GM19023 (cell line): ENCODE results near the gene EIF4E.
A peak's percentile ranks its signal among the peaks of the same experiment; 100 is the strongest.

Experiments
- ATAC-seq: cut with Tn5 transposase; IDR thresholded peaks from one replicate; pipeline ENCODE4 v1.9.1; 2021; ENCODE audit warnings: mild to moderate bottlenecking, moderate library complexity; ENCODE audit not compliant: unreplicated experiment

The EIF4E gene, protein sequence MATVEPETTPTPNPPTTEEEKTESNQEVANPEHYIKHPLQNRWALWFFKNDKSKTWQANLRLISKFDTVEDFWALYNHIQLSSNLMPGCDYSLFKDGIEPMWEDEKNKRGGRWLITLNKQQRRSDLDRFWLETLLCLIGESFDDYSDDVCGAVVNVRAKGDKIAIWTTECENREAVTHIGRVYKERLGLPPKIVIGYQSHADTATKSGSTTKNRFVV

DNA sequence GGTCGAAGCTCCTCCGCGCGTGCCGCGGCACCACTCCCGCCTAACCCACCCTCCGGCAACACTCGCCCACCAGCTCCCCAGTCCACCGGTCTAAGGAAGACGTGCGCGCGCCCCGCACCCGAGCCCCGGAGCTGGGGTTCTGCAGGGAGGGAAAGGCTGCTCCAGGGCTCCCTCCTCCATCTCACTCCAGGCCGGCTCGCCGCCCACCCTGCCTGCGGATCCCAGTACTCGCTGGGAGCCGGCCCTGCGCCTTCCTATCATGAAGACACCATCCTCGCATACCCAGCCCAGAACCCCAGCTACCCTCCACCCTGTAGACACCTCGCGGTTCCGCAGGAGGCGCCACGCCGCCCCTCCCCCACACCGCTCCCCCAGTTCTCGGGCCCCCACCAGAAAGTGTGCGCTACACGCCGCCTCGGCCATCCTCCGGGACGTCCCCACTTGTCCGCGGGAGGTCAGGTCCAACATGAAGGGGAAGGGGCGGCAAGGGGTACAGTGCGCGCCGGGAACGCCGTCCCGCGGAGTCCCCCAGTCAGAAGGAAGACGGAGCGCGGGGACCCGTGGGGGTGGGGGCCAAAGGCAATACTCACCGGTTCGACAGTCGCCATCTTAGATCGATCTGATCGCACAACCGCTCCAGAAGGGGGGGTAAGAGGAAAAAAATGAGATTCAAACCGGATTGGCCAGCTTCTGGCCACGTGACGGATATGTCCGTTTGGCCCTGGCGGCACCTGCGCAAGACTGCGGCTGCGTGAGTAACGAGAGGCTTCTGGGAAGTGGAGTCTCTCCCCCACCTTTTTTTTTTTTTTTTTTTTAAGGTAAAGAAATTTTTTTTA, at the start of gene EIF4E:
Gene EIF4E (minus strand): TSS at position 629 of the 836 bp plus-strand sequence. CDS start 21 bp downstream, at position 608.
- peak; percentile 70 for ATAC-seq

GRCh38 chr4:98977557-98977956, 48.6 kb upstream of the EIF4E start:
- ATAC-seq = no peak

GRCh38 chr4:98976716-98977115, 47.8 kb upstream of the EIF4E start:
- no peak for ATAC-seq

DNA sequence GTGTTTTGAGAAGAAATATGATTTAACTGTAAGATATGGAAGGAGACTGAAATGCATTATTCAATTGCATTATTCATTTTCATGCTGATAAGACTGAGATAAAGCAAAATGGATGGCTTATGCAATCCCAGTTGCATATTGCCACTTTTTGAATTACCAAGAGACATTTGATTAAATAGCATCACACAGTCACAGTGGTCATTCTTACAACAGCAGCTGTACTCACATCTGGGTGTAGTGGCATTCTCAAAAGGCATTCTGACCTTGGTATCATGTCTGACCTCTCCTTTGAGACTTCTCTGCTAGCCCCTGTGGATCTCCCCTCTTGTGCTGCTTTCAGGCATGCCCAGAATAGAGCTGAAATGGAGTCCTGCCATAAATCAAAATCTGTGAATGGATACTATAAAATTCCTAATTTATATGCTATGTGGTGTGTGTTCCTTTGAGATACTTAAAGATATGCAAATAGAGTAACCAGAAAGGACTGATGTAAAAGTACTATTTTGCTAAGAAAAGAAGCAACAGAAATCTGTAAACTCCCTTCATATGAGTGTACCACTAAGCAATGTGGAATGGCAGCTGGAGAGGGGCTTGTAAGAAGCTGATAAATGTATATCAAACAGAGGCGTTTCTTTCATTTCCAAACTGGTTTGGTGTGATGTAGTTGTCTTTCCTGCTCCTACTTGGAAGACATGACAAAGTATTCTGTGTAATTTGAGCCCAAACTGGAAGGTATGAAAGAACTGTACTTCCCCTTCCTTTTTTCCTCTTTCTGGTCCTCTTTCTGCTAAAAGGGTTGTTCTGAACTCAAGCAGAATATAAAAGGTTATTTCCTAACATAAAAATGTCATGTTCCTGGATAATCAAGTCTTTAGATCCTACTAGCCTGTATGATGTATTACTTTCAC, 41.2 kb upstream of the EIF4E start:
- no peak for ATAC-seq

DNA sequence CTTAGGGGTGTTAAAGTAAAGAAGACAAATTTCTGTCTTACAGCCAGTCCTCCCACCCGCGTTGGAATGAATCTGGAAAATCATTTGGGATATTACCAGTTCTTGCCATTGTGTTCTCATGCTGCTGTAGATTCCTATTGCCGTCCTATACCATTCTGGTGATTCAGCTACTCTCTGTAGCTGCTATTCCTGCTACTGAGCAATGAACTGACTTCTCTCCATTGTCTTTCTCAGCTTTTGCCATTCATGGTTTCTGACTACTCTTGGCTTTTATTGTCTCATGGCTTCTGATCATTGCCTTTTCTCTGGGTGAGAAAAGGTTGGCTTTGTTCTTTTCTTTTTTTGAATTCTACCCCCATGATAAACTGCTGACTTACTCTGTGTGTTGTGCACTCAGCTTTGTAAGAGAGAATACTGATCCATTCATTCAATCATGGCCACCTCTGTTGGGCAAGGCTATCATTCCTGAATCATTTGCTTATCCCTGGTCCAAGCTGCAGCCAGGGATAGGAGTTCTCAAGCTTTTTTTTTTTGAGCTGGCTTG, 38.9 kb upstream of the EIF4E start:
- ATAC-seq = no peak

GRCh38 chr4:98966926-98967325, 38.0 kb upstream of the EIF4E start:
- no peak for ATAC-seq

DNA sequence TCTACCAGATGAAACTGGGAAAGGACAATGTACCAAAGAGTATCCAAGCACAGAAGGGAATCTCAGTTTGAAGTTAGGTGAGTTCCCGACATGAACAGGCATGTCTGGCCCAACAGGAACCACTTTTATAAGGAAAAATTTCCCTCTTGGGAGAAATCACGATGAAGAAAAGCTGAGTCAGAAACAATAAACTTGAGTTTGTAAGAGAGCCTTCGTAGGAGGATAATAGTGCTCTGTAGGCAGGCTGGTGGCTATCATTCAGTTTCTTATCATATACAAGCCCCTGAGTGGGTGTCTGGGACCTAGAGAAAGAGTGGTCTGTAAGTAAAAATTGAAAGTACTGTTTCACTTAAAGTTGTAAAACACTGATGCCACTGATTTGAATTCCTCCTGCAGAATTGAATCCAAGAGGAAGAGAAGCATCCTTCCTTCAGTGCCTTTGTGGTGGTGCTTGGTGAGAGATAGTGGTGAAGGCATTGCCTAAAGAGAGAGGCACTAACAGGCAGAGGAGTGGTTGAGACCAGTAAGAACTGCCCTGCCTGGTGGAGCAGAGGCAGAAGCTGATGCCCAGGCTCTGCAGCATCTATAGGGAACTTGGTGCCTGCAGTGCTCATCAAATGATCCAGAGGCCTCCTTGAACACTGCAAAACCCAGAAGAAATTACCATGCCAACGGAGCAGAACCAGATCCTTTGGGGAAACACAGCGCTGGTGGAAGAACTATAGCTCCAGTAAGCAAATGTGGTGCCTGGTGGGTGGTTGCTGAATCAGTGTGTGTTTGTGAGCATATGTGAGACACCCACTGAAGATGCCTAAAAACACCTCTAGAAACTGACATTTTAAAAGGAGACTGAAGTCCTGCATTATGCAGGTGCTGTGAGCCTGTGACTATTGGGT, 34.9 kb upstream of the EIF4E start:
- ATAC-seq = no peak

DNA sequence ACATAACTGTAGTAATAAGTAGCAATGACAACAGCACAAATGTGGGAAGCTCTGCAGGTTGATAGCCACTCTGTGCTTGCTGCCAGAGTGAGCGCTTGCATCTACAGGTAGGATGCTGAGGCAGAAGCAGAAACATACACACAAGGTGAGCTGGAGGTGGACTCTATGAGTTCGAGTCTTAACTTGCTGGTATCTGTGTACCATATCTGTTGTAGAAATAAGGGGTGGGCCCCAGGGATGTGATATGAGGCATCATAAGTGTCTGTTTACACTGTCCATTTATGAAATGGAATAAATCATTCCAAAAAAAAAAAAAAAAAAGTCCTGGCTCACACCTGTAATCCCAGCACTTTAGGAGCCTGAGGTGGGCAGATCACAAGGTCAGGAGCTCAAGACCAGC, 32.8 kb upstream of the EIF4E start:
- ATAC-seq = no peak

DNA sequence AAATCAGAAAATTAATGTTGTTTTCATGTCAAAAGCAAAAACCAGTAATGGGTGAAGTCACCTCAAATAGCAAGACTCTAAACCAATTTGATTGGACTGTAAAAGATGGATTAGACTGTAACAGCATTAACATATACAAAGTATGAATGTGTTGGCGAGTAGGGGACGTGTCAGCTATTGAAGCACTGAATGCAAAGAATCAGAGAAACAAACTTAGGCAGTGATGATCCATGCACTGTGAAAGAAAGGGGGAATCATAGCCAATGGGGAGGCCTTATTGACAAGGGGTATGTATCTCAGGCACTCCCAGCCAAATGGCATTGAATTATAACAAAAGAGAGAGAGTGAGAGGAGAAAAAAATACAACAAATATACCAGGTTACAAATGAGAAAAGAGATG, 30.5 kb upstream of the EIF4E start:
- no peak for ATAC-seq

DNA sequence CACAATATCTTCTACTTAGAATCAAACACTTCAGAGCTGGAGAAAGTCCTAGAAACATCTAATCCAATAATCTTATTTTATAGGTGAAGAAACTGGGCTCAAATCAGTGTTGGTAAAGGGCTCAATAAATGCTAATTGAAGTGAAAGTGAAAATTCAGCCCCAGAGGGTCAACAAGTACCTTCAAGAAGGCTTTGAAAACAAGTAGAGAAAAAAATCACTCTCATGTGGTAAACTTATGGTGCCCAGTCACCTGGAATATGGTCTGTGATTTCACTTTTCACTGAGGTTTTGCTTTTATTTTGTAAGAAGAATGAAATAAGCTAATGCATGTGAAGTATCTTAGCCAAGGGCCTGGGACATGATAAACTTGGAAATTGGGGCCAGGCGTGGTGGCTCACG, 29.1 kb upstream of the EIF4E start:
- ATAC-seq = no peak

DNA sequence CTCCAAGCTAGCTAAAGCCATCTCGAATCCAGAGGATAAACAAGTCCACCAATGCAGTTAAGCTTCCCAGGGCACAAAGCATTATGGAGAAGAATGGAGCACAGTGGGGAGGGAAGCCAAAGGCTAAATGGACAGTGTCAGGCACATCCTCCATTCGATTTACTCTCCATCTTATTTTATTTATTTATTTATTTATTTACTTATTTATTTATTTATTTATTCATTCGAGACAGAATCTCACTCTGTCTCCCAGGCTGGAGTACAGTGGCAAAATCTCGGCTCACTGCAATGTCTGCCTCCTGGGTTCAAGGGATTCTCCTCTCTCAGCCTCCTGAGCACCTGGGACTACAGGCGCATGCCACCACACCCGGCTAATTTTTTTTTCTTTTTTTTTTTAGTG, 26.3 kb upstream of the EIF4E start:
- ATAC-seq = no peak

GRCh38 chr4:98951710-98952109, 22.8 kb upstream of the EIF4E start:
- ATAC-seq = no peak

- no peak for ATAC-seq
Observed at GRCh38 chr4:98950925-98951324, 22.0 kb upstream of the EIF4E start.

DNA sequence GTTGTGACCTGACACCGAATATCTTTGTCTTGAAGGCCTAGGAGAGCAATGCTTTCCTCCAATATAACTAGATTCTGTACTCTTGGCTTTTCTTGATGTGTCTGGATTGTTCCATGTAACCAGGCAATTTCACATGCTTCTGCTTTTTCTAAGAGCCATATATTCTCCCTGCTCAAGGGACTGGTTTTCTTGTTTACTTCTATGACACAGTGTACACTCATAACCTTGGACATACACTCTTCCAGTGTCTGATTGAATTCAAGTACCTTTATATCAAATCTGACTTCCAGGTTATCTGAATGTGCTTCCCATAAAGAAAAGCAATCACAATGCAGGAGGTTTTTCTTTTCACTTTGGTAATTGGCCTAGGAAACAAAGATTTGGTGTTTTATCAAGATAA, 17.4 kb upstream of the EIF4E start:
- no peak for ATAC-seq

- peak; percentile 47 for ATAC-seq
Observed at GRCh38 chr4:98945297-98945850, 16.4 kb upstream of the EIF4E start.

DNA sequence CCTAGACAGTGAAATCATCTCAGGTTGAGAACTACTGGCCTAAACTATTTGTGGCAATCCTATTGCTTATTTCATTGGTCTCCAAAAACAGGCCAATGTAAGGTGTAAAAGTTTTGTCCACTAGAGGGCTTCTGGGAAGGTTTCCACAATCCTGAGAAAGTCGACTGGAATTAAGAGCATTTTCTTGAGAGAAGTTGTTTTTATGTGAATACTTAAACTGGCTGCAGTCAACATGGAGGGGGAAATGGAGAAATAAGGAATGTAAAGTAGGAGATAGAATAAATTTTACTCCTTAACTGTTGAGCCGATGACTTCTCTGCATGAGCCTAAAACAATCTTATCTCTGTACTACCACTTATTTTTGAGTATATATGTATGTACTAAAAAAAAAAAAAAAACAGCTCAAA, 11.0 kb upstream of the EIF4E start:
- peak; percentile 45 for ATAC-seq

DNA sequence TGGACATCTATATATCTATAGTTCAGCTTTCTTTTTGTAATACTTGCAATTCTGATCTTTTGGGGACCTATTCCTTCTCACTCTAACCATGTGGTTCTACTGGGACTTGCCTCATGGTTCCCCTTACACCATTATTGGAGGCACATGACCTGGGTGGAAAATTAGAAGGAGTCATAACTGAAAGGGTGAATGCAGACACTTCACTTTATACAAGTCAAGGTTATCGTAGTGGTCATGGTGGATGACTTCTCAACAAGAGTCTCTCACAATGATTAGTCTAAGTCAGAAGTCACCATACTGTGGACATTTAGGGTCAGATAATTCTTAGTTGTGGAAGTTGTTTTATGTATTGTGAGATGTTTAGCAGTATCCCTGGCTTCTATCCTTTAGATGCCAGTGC, 10.5 kb upstream of the EIF4E start:
- ATAC-seq = peak; percentile 55

DNA sequence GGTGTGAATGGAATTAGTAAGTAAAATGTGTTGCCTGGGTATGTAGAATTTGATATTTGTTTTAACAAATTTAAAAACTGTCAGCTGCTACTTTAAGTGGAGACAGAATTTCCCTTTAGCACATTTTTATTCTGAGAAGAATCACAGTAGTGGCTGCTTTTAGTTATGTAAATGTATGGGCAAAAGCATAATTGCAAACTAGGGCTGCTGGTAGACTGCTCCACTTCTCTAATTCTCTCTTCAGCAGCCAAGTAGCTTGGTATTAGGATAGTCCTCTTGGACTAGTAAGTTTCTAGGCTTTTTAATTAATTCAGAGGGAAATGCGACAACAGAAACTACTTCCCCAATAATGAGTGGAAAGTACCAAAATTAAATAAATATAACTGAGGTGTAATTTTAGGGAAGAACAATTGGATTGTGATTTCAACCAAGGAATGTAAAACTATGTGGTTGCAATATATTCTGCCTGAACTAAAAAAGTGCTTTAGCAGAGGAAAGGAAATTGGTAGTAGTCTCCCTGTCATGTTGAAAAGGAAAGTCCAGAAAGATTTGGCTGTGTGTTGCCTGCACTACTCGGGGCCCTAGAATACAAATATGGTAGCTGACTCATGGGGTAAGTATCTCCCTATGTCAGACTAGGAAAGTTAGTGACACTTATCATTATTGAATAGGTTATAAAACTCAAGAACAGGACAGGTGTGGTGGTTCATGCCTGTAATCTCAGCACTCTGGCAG, 9.2 kb upstream of the EIF4E start:
- no peak for ATAC-seq

DNA sequence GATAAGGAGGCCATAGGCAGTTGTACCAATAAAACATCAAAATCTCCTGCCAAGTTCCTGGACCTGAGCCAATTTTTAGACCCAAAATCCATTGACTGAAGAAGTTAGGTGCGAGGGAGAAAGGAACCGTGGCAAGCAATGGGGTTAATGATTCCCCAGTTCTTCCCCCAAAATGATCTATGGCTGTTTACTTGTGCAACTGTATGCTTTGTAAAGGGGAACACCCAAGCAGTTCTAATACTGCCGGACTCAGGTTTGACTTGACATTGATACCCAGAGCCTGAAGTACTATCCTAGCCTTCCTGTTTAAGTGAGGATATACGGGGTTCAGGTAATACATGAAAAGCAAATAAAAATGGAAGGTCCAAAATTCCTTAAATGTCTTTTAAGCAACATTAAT, 6.7 kb upstream of the EIF4E start:
- ATAC-seq = no peak
